WI38 (cell line): ENCODE data around the gene ARHGAP21.
"Not testable (repeated sequence)": the region's sequence is repeated elsewhere in the genome, so short reads cannot be mapped to it uniquely, and the experiment has no call there.

ENCODE experiments used
- H3K4me3 ChIP-seq: 2 replicates; pipeline ENCODE4 v1.5.1; 2011; ENCODE audit warnings: low read depth, mild to moderate bottlenecking, control low read depth, low read length
- TF ChIP-seq, protein P1 (sequence below): IDR thresholded peaks from 2 replicates; pipeline ENCODE4 v1.5.1; 2012; ENCODE audit warnings: low read depth, mild to moderate bottlenecking, control low read depth, low read length

ARHGAP21 gene

DNA sequence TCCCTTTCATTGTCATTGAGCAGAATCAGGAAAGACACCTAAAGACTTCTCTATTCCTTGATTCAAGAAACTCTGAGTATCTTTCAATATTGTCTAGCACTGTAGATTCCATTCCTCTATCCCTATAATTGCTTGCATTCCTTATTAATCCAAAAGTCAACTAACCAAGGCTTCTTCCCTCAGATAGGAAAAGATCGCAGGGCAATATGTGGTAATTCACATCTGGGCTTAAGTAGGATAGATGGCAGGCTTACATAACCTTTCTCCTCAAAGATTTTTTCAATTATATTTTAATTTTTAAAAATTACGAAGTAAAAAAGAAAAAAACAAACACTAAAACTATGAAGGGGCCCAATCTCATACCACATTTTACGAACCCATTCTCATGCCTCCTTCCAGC, 7.1 kb upstream of the ARHGAP21 start:
- H3K4me3 ChIP-seq, result no peak overlapping the region
- TF ChIP-seq, protein P1, sequence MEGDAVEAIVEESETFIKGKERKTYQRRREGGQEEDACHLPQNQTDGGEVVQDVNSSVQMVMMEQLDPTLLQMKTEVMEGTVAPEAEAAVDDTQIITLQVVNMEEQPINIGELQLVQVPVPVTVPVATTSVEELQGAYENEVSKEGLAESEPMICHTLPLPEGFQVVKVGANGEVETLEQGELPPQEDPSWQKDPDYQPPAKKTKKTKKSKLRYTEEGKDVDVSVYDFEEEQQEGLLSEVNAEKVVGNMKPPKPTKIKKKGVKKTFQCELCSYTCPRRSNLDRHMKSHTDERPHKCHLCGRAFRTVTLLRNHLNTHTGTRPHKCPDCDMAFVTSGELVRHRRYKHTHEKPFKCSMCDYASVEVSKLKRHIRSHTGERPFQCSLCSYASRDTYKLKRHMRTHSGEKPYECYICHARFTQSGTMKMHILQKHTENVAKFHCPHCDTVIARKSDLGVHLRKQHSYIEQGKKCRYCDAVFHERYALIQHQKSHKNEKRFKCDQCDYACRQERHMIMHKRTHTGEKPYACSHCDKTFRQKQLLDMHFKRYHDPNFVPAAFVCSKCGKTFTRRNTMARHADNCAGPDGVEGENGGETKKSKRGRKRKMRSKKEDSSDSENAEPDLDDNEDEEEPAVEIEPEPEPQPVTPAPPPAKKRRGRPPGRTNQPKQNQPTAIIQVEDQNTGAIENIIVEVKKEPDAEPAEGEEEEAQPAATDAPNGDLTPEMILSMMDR, result no peak

DNA sequence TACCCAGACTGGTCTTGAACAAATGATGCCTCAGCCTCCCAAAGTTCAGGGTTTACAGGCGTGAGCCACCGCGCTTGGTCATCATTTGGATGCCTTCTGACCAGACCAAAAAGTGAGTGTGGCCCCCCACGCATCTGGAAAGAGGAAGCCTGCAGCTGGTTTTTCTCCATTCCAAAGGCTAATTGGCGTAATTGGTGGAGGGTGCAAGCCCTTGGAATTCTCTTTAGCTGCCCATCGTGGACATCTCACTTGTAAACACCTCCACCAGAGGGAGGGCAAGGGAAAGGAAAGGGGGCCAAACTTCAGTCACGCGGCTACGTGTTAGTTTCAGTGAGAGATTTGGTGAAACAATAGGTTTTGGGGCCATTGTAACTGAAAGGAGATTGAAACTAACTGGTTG, 4.1 kb upstream of the ARHGAP21 start:
- TF ChIP-seq, protein P1, result no peak
- H3K4me3 ChIP-seq, result no peak overlapping the region

DNA sequence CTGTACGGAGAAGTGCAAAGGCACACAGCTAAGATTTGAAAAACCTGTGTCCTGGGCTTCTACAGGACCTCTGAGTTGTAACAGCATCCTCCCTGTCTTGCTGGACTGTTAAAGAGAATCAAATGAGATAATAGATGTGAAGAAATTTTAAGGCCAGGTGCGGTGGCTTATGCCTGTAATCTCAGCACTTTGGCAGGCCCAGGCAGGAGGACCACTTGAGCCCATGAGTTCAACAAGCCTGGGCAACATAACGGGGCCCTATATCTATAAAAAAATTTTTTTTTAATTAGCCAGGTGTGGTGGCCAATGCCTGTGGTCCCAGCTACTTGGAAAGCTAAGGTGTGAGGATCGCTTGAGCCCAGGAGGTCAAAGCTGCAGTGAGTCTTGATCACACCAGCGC, 2.9 kb upstream of the ARHGAP21 start:
- TF ChIP-seq, protein P1, result no peak
- no peak overlapping the region for H3K4me3 ChIP-seq

DNA sequence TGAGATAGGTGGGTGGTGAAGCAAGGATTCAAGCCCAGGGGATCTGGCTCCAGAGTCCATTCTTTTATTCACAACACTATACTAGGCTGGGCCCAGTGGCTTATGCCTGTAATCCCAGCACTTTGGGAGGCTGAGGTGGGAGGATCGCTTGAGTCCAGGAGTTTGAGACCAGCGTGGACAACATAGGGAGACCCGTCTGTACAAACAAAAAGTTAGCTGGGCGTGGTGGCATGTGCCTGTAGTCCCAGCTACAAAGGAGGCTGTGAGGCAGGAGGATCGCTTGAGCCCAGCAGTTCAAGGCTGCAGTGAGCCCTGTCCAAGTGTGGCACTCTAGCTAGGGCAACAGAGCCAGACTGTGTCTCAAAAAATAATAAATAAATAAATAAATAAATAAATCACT, 2.3 kb upstream of the ARHGAP21 start:
- not testable (repeated sequence) for H3K4me3 ChIP-seq

DNA sequence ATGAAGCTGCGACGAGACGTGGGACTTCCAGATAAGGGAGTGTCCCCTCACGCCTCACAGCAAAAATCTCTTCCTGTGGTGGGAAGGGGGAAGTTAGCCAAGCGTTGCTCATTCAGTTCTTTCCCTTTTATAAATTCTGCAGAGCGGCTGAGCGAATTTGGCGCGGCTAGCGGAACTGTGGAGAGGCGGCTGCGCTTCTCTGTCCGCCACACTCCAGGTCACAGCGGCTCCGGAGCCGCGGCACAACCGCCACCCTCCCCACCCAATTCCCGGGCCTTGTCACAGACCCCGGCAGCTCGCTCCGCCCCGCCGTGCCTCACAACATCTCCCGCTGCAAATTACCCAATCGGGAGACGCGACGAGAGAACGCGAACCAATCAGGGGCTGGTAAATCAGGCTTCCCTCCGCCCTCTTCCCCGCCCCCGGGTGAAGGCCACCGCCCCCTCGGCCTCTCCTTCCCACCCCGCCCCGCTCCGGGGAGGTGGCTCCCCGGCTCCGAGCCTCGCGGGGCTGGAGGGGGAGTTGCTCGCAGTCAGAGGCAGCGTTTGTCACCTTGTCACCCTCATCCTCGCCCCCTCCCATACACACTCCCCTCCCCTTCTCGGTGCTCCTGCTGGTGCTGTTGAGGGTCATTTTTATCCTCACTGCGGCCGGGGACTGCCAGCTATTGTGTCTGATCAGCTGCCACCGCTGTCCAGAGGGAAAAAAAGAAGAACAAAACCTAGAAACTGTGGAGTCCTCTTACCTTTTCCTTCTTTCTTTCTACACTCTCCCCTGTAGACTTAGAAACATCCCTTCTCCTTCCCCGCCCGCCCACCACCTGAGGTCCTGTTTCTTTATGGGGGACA, 918 bp upstream of the ARHGAP21 start:
- TF ChIP-seq, protein P1, result no peak
- H3K4me3 ChIP-seq, result peak overlapping the region; percentile 86

DNA sequence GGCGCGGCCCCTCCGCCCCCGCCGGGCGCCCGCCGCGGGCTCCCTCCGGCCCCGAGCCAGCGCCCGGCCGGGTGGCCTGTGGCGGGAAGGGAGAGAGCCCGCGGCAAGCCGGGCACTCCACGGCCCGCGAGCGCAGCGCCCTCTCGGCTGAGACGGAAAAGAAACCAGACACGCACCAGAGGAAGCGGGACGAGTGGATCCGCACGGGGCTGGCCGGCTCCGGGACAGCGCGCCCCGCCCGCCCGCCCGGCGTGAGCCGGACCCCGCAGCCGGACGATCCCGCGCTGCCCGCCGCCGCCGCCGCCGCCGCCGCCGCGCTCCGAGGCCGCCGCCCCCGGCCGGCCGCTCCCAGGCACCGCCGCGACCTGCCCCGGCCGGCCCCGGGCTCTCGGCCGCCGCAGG, 300 bp downstream of the ARHGAP21 start:
- TF ChIP-seq, protein P1, result no peak

DNA sequence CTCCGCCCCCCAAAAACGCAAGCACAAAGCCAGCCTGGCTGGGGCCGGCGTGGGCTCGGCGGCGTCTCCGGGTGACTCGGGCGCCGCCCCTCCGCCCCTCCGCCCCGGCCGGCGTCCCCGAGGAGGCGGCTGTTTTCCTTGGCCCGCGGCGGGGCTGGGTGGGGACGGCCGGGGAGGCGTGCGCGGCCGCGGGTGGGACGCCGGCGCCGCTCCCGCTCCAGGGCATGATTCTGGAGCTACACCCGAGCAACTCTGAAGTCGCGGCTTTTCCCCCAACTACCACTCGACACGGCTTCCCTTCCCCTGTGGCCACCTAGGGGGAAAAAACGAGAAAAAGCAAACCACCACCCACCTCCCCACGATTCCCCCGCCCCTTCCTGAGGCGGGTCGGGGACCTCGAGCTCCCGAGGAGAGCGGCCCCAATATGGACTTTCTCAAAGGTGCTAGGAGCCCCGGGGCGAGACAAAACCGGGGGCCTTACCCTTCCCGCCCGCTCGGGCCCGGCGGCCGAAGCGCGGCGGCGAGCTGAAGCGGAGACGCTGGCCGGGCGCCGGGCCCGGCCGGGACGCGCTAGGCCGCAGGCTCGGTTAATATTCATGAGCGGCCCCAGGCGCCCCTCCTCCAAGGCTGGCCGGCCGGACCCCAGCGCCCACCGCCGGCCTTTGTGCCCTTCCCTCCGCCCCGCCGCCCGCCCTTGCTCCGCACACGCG, 856 bp downstream of the ARHGAP21 start:
- TF ChIP-seq, protein P1, result no peak

More for the DNA sequence above, 300 bp downstream of the ARHGAP21 start:
- H3K4me3 ChIP-seq, result peak overlapping the region; percentile 90

More for the DNA sequence above, 856 bp downstream of the ARHGAP21 start:
- H3K4me3 ChIP-seq, result peak overlapping the region; percentile 90
